Gastrocnemius medialis (tissue), 4 donors: ENCODE data around the gene TACC3. TPM values are rescaled to one million over a fixed set of nuclear protein-coding genes. Genes with fewer than 3 reads are reported as not detected.

Experiments
- ATAC-seq, 2 donors: fragments of 150-250 bp; one replicate each; pipeline ENCODE4 v1.9.1; 2016
- DNase-seq, 2 donors: peaks; one replicate each; pipeline ENCODE4 v3.0.0-alpha.2; 2019
- H3K27ac ChIP-seq, 4 donors: fragments of 200-600 bp; sonication (generic); 1 replicate in 1 of 4; 2 replicates in 3 of 4; pipeline ENCODE4 v1.5.1; 2016 to 2018; ENCODE audit warnings: mild to moderate bottlenecking in 2 of 4, moderate library complexity in 1 of 4
- H3K27me3 ChIP-seq, 3 donors: fragments of 200-600 bp; sonication (generic) in 2 of 3; 1 replicate in 1 of 3; 2 replicates in 2 of 3; pipeline versions ENCODE4 v1.5.1 to v1.6.0; 2016 to 2019; ENCODE audit warnings: mild to moderate bottlenecking in 1 of 3, moderate library complexity in 1 of 3
- H3K36me3 ChIP-seq, 2 donors: fragments of 200-600 bp; sonication (generic) in 1 of 2; one replicate each; pipeline ENCODE4 v1.5.1; 2017 to 2018
- H3K4me1 ChIP-seq, 2 donors: fragments of 200-600 bp; sonication (generic) in 1 of 2; one replicate each; pipeline ENCODE4 v1.5.1; 2016 to 2017; ENCODE audit warnings: mild to moderate bottlenecking in 2 of 2
- H3K4me3 ChIP-seq, 4 donors: fragments of 200-600 bp; sonication (generic) in 3 of 4; 1 replicate in 1 of 4; 2 replicates in 3 of 4; pipeline ENCODE4 v1.5.1; 2016 to 2019; ENCODE audit warnings: mild to moderate bottlenecking in 2 of 4
- H3K9me3 ChIP-seq, 3 donors: fragments of 200-600 bp; sonication (generic) in 2 of 3; 1 replicate in 1 of 3; 2 replicates in 2 of 3; pipeline ENCODE4 v1.5.1; 2016 to 2019
- POLR2A ChIP-seq, 2 donors: fragments of 450-650 bp; IDR thresholded peaks; one replicate each; pipeline ENCODE4 v1.6.1; 2017; ENCODE audit warnings: antibody characterized with exemption in 2 of 2, mild to moderate bottlenecking in 2 of 2, moderate library complexity in 2 of 2
- in situ Hi-C, 4 donors: fragments of 200-750 bp; cut with MboI; loops; one replicate each; pipeline versions ENCODE4 v1.15.0 to v1.8.0; 2017; ENCODE audit warnings: low sequenced_read_pairs in 4 of 4
- intact Hi-C: fragments of 100-400 bp; cut with DNase I; formaldehyde crosslinking; loops from one replicate; pipeline ENCODE4 v1.15.1; 2023; ENCODE audit warnings: low total_unique reads
- total RNA-seq, 4 donors: library from RNA; depleted of rRNA; stranded (reverse); fragments of >200 nt; gene quantifications; one replicate each; pipeline versions ENCODE4 v1.1.0 to v1.2.3, GENCODE V29; 2016
- TF ChIP-seq, protein P1 (sequence below), 5 experiments: fragments of 450-650 bp in 3 of 5; fragments of 200-600 bp in 2 of 5; sonication (generic) in 2 of 5; IDR thresholded peaks in 4 of 5; conservative IDR thresholded peaks in 1 of 5; 1 replicate in 4 of 5; 2 replicates in 1 of 5; pipeline ENCODE4 v1.5.1; 2016 to 2019; ENCODE audit warnings: antibody characterized with exemption in 5 of 5, mild to moderate bottlenecking in 3 of 5, moderate library complexity in 3 of 5

Gene TACC3
- total RNA-seq, 4 donors from 2014 or later: 1.5 to 3.2 (median 1.9) TPM

GRCh38 chr4:1740021-1740545 lies 18.8 kb downstream of the TACC3 start:
- Histone ChIP-seq H3K36me3 (peaks cover 0 to 37% of the 10 kb centered on the region in 2 donors), H3K27ac (no peak overlapping the region), H3K27me3 (no peaks in the 10 kb centered on the region), H3K4me1 (no peaks in the 10 kb centered on the region), H3K9me3 (peaks cover 0 to 4% (median 0%) of the 10 kb centered on the region in 3 donors), H3K4me3 (no peak overlapping the region)
- in situ Hi-C loops: loop anchor here (10.0 to 25.0 kb wide), 3 partner anchors 147 to 165 kb away; no protein-coding TSS in a partner anchor
- intact Hi-C loops: no loop called here
- no peak for TF ChIP-seq POLR2A (IDR thresholded peaks at IDR 0.05)
- TF ChIP-seq, protein P1, sequence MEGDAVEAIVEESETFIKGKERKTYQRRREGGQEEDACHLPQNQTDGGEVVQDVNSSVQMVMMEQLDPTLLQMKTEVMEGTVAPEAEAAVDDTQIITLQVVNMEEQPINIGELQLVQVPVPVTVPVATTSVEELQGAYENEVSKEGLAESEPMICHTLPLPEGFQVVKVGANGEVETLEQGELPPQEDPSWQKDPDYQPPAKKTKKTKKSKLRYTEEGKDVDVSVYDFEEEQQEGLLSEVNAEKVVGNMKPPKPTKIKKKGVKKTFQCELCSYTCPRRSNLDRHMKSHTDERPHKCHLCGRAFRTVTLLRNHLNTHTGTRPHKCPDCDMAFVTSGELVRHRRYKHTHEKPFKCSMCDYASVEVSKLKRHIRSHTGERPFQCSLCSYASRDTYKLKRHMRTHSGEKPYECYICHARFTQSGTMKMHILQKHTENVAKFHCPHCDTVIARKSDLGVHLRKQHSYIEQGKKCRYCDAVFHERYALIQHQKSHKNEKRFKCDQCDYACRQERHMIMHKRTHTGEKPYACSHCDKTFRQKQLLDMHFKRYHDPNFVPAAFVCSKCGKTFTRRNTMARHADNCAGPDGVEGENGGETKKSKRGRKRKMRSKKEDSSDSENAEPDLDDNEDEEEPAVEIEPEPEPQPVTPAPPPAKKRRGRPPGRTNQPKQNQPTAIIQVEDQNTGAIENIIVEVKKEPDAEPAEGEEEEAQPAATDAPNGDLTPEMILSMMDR (IDR thresholded peaks at IDR 0.05 in 4 of 5, conservative IDR thresholded peaks at IDR 0.05 in 1 of 5): no peak
- no peak for DNase-seq
- ATAC-seq: no peak

DNA sequence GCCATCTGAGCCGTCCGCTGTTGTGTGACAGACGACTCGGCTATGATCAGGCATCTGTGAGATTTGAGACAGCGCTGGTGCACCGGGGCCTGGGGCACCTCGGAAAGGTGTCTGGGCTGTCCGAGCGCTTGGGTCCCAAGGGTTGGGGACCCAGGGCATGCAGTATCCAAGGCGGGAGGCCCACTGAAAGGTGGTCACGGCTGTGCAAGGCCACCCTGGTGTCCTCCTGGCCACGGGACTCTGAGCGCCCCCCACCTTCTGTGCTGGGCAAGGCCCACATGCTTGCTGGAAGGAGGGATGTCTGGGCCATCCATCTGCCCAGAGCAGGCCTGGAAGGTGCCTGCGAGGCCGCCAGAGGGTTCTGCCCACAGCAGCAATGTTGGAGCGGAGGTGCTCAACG lies 19.9 kb downstream of the TACC3 start:
- Histone ChIP-seq H3K27me3 (no peaks in the 10 kb centered on the region), H3K4me1 (no peaks in the 10 kb centered on the region), H3K27ac (no peak overlapping the region), H3K36me3 (peaks cover 0 to 33% of the 10 kb centered on the region in 2 donors), H3K4me3 (no peak overlapping the region), H3K9me3 (peaks cover 0 to 4% (median 0%) of the 10 kb centered on the region in 3 donors)
- DNase-seq: no peak
- ATAC-seq: no peak
- intact Hi-C loops: no loop called here
- in situ Hi-C loops: loop anchor here (10.0 to 25.0 kb wide), 3 partner anchors 146 to 164 kb away; no protein-coding TSS in a partner anchor
- TF ChIP-seq, protein P1 (IDR thresholded peaks at IDR 0.05 in 4 of 5, conservative IDR thresholded peaks at IDR 0.05 in 1 of 5): no peak
- no peak for TF ChIP-seq POLR2A (IDR thresholded peaks at IDR 0.05)

DNA sequence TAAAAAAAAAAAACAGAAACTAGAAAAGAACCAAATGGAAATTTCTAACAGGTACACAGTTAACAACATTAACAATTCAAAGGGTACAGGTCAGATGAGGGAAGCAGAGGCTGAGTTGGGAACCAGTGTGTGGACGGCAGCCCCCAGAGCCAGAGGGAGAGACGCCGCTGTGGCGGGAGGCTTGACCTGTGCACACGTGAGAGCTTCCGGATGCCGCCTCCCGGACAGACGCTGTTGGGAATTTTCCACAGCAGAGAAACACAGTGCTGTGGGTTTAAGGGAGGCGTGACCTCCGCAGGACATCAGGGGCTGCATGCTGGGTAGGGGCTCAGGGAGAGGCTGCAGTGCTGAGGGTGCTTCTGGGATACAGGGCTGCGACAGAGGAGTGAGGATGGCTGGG lies 22.2 kb downstream of the TACC3 start:
- intact Hi-C loops (no loop called here), in situ Hi-C loops (loop anchor here (10.0 to 25.0 kb wide), 3 partner anchors 144 to 161 kb away; no protein-coding TSS in a partner anchor)
- H3K27ac ChIP-seq: no peak overlapping the region
- H3K27me3 ChIP-seq: no peaks in the 10 kb centered on the region
- H3K9me3 ChIP-seq: no peaks in the 10 kb centered on the region
- TF ChIP-seq, protein P1 (IDR thresholded peaks at IDR 0.05 in 4 of 5, conservative IDR thresholded peaks at IDR 0.05 in 1 of 5): no peak
- TF ChIP-seq POLR2A (IDR thresholded peaks at IDR 0.05): no peak
- ATAC-seq: no peak
- no peak overlapping the region for H3K4me3 ChIP-seq
- H3K36me3 ChIP-seq: peaks cover 0 to 12% of the 10 kb centered on the region in 2 donors
- no peak for DNase-seq
- no peaks in the 10 kb centered on the region for H3K4me1 ChIP-seq

DNA sequence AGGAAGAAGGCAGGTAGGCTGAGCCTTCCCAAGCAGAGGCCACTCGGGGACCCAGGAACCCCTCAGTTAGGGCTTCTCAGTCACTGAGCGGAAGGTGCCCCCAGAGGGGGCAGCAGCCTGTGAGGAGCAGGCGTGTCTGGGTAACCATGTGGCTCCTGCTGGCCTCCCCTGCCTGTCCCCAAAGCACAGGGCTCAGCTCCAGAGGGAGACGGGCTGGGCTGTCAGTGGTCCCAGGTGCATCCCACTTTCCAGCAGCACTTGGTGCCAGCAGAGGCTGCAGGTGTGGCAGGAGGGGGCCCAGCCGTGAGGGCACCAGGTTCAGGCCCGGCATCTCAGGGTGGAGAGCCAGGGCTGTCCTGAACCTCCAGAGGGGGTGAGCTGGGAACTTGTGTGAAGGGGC lies 22.7 kb downstream of the TACC3 start:
- in situ Hi-C loops (loop anchor here (10.0 to 25.0 kb wide), 3 partner anchors 143 to 161 kb away; no protein-coding TSS in a partner anchor), intact Hi-C loops (no loop called here)
- TF ChIP-seq, protein P1 (IDR thresholded peaks at IDR 0.05 in 4 of 5, conservative IDR thresholded peaks at IDR 0.05 in 1 of 5): no peak
- no peak for TF ChIP-seq POLR2A (IDR thresholded peaks at IDR 0.05)
- no peaks in the 10 kb centered on the region for H3K27me3 ChIP-seq
- H3K36me3 ChIP-seq: peaks cover 0 to 11% of the 10 kb centered on the region in 2 donors
- ATAC-seq (no peak), DNase-seq (no peak)
- no peak overlapping the region for H3K4me3 ChIP-seq
- H3K9me3 ChIP-seq: no peaks in the 10 kb centered on the region
- no peaks in the 10 kb centered on the region for H3K4me1 ChIP-seq
- no peak overlapping the region for H3K27ac ChIP-seq
